ENCODE measurements around the gene SPON2.

The SPON2 gene

GRCh38 chr4:1172228-1172851 lies at the start of gene SPON2:
Gene SPON2, minus strand, starts transcription at chr4:1172583.
- DNase-seq (ENCODE audit: low read depth): no peak

GRCh38 chr4:1221155-1221870 lies 48.9 kb upstream of the SPON2 start:
- no peak for DNase-seq (ENCODE audit: low read depth)

GRCh38 chr4:1220566-1220965 lies 48.2 kb upstream of the SPON2 start:
- no peak for DNase-seq (ENCODE audit: low read depth)

- DNase-seq (ENCODE audit: low read depth): no peak
These were observed 47.2 kb upstream of the SPON2 start for GRCh38 chr4:1219566-1219950.

GRCh38 chr4:1218634-1219565 lies 46.5 kb upstream of the SPON2 start:
- no peak for DNase-seq (ENCODE audit: low read depth)

- DNase-seq (ENCODE audit: low read depth): no peak
These were observed 45.0 kb upstream of the SPON2 start for GRCh38 chr4:1217366-1217765.

GRCh38 chr4:1216869-1217294 lies 44.5 kb upstream of the SPON2 start:
- DNase-seq (ENCODE audit: low read depth): no peak

GRCh38 chr4:1216076-1216614 lies 43.8 kb upstream of the SPON2 start:
- DNase-seq (ENCODE audit: low read depth): no peak

- DNase-seq (ENCODE audit: low read depth): no peak
These were observed 43.0 kb upstream of the SPON2 start for GRCh38 chr4:1215141-1216075.

GRCh38 chr4:1214101-1215095 lies 42.0 kb upstream of the SPON2 start:
- DNase-seq (ENCODE audit: low read depth): no peak

GRCh38 chr4:1213336-1213995 lies 41.1 kb upstream of the SPON2 start:
- DNase-seq (ENCODE audit: low read depth): no peak

GRCh38 chr4:1212546-1213335 lies 40.4 kb upstream of the SPON2 start:
- no peak for DNase-seq (ENCODE audit: low read depth)

- no peak for DNase-seq (ENCODE audit: low read depth)
These were observed 39.6 kb upstream of the SPON2 start for GRCh38 chr4:1211891-1212545.

- DNase-seq (ENCODE audit: low read depth): no peak
These were observed 39.0 kb upstream of the SPON2 start for GRCh38 chr4:1211371-1211770.

GRCh38 chr4:1210971-1211370 lies 38.6 kb upstream of the SPON2 start:
- DNase-seq (ENCODE audit: low read depth): no peak

GRCh38 chr4:1210241-1210841 lies 38.0 kb upstream of the SPON2 start:
- DNase-seq (ENCODE audit: low read depth): no peak

- DNase-seq (ENCODE audit: low read depth): no peak
These were observed 37.4 kb upstream of the SPON2 start for GRCh38 chr4:1209821-1210220.
